ENCODE measurements around the gene CROCC2.

The CROCC2 gene

GRCh38 chr2:240988571-240989271, 82.6 kb downstream of the CROCC2 start:
- H3K27ac ChIP-seq (replicated peaks): no peak overlapping the region
- TF ChIP-seq SPI1 (IDR thresholded peaks at IDR 0.05; ENCODE audit: borderline replicate concordance, low read depth) (no peak), POLR2AphosphoS5 (IDR thresholded peaks at IDR 0.05; ENCODE audit: low read depth) (no peak), REST (IDR thresholded peaks at IDR 0.05; ENCODE audit: insufficient replicate concordance, low read depth) (no peak), GABPA (IDR thresholded peaks at IDR 0.05; ENCODE audit: low read depth) (no peak)
- TF ChIP-seq, protein P1, sequence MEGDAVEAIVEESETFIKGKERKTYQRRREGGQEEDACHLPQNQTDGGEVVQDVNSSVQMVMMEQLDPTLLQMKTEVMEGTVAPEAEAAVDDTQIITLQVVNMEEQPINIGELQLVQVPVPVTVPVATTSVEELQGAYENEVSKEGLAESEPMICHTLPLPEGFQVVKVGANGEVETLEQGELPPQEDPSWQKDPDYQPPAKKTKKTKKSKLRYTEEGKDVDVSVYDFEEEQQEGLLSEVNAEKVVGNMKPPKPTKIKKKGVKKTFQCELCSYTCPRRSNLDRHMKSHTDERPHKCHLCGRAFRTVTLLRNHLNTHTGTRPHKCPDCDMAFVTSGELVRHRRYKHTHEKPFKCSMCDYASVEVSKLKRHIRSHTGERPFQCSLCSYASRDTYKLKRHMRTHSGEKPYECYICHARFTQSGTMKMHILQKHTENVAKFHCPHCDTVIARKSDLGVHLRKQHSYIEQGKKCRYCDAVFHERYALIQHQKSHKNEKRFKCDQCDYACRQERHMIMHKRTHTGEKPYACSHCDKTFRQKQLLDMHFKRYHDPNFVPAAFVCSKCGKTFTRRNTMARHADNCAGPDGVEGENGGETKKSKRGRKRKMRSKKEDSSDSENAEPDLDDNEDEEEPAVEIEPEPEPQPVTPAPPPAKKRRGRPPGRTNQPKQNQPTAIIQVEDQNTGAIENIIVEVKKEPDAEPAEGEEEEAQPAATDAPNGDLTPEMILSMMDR (IDR thresholded peaks at IDR 0.05; ENCODE audit: insufficient read depth, low read length): no peak
- H3K27me3 ChIP-seq (ENCODE audit: insufficient read depth, poor library complexity, severe bottlenecking): no peaks in the 10 kb centered on the region
- no peak for DNase-seq (ENCODE audit: low read depth in 1 of 2, low spot score in 1 of 2)
- H3K4me3 ChIP-seq (replicated peaks; ENCODE audit: insufficient read depth, low read length): no peak overlapping the region

GRCh38 chr2:240989451-240990265, 83.5 kb downstream of the CROCC2 start:
- TF ChIP-seq POLR2AphosphoS5 (IDR thresholded peaks at IDR 0.05; ENCODE audit: low read depth) (no peak), REST (IDR thresholded peaks at IDR 0.05; ENCODE audit: insufficient replicate concordance, low read depth) (no peak), SPI1 (IDR thresholded peaks at IDR 0.05; ENCODE audit: borderline replicate concordance, low read depth) (no peak), GABPA (IDR thresholded peaks at IDR 0.05; ENCODE audit: low read depth) (no peak)
- TF ChIP-seq, protein P1 (IDR thresholded peaks at IDR 0.05; ENCODE audit: insufficient read depth, low read length): no peak
- Histone ChIP-seq H3K4me3 (replicated peaks; ENCODE audit: insufficient read depth, low read length) (no peak overlapping the region), H3K27ac (replicated peaks) (no peak overlapping the region), H3K27me3 (ENCODE audit: insufficient read depth, poor library complexity, severe bottlenecking) (no peaks in the 10 kb centered on the region)
- DNase-seq (ENCODE audit: low read depth in 1 of 2, low spot score in 1 of 2): no peak

DNA sequence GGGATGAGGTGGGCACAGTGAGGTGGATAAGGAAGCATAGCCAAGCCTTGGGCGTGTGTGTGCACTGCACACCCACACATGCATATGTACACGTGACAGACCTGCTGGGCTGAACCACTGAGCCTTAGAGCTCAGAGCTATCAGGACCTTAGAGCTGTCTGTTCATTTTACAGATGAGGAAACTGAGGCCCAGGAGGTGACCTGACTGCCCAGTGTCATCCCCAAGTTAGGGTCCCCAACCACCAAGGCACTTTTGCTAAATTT, 84.1 kb downstream of the CROCC2 start:
- TF ChIP-seq POLR2AphosphoS5 (IDR thresholded peaks at IDR 0.05; ENCODE audit: low read depth) (no peak), REST (IDR thresholded peaks at IDR 0.05; ENCODE audit: insufficient replicate concordance, low read depth) (no peak), SPI1 (IDR thresholded peaks at IDR 0.05; ENCODE audit: borderline replicate concordance, low read depth) (no peak), GABPA (IDR thresholded peaks at IDR 0.05; ENCODE audit: low read depth) (no peak)
- TF ChIP-seq, protein P1 (IDR thresholded peaks at IDR 0.05; ENCODE audit: insufficient read depth, low read length): no peak
- Histone ChIP-seq H3K27ac (replicated peaks) (no peak overlapping the region), H3K4me3 (replicated peaks; ENCODE audit: insufficient read depth, low read length) (no peak overlapping the region), H3K27me3 (ENCODE audit: insufficient read depth, poor library complexity, severe bottlenecking) (no peaks in the 10 kb centered on the region)
- no peak for DNase-seq (ENCODE audit: low read depth in 1 of 2, low spot score in 1 of 2)

Data from HL-60 (cell line).